Stimulated activated CD4-positive, alpha-beta T cell treated with anti-CD3 and anti-CD28 coated beads, Interleukin-15, amount 100 ng/mL, for 48 hours (primary cell): Measurements from ENCODE around the gene MLLT3.

Source experiments
- DNase-seq, 2 donors: peaks; one replicate each; pipeline ENCODE4 v3.0.0-alpha.2; 2020; ENCODE audit warnings: low read depth in 2 of 2

MLLT3 gene

GRCh38 chr9:20418485-20418884 is 203.8 kb downstream of the MLLT3 start:
- DNase-seq = no peak

DNA sequence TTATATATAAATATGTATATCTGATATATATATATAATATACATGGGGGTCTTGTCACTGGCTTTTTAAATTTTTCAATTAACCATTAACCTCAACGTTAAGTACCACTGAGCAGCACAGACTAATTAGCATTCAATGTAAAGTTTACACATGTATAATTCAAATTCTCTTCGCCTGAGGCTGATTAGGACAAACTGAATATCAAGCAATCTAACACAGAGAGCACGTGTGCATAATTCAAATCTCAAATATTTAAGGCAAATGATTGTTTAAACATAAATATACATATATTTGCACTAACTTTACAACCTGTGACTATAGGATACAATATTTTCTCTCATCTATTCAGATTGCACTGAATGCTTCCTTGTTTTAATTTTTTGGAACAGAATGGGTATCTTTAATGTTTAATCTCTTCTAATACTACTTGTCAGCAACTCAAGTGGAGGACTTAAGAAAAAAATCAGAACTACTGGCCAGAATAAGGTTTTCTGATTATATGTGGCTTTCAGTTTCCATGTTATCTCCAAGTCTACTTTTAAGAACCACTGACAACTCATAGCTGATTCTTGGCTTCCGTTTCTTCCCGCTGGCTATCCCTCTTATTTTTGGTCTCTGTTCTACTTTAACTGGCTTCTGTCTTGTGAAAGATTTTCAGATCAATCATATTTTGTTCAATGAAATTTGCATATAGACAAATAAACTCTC is 204.8 kb downstream of the MLLT3 start:
- no peak for DNase-seq

- DNase-seq = no peak
These were observed 208.1 kb downstream of the MLLT3 start for GRCh38 chr9:20414150-20414549.

DNA sequence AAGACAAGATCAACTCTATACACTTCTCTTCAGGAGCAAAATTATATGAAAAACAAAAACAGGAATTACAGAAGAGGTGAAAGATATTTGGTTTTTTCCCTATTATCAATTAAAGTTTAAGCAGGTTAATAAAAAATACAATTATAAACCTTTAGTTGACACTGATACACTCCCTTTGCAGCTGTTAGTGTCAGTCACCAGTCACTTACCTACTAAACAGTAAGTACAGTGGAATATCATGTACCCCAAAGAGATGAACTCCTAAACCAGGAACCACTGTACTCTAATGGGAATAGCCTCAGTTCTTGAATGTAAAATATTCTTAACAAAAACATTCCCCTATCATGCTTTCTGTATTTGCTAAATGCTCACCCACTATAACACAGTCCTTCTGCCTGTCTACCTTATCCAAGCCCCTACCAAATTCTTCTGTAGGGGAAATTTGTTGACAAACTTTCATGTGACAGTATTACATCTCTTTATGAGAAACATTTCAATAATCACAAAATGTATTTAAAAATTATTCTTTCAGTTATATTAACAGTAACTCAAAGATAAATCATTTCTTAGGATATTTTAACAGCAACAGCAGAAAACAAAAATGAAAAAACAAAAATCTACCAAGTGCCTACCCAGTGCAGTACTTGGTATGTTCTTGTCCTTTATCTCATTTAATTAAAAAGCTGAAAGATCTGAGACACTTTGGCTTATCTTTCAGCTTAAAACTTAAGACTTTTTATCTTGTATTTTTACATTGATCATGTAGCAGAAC is 212.8 kb downstream of the MLLT3 start:
- DNase-seq = no peak

- DNase-seq = no peak
These were observed 213.8 kb downstream of the MLLT3 start for GRCh38 chr9:20408513-20408912.

DNA sequence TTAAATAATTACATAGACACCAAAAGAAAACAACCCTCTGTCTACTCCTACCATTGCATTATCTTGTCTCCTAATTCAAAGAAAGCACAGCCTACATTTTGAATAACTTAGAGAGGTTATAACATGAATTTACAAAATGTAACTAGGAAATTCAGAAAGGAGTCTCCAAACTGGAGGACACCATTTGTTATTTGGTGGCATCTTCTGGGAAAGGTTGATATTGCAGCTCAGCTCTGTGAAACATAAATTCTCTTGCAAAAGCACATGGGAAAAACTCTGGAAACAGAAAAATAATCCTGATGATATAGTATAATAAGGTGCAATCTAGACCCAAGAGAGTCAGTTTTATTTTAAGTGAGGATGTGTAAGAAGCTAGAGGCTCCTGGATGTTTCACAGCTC is 215.3 kb downstream of the MLLT3 start:
- DNase-seq = no peak

- no peak for DNase-seq
These were observed 216.0 kb downstream of the MLLT3 start for GRCh38 chr9:20406344-20406743.

GRCh38 chr9:20405616-20406015 is 216.7 kb downstream of the MLLT3 start:
- no peak for DNase-seq

DNA sequence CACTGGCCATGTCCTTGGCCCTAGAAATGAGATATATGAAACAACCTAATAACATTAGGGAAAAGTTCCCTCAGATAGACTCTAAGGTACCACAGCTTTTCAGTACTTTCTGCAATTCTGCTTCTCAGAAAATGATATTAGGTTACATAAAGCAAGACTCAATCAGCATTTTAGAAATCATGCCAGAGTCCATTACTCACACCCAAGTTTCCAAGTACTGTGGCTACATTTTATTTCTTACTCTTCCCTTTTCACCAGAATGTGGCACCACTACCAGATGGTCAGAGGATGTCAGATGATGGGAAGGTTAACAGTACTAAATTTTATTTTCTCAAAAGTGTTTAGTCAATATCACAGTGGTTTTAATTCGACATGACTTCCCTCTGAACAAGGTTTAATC is 217.2 kb downstream of the MLLT3 start:
- DNase-seq = no peak

GRCh38 chr9:20404192-20404813 is 218.0 kb downstream of the MLLT3 start:
- DNase-seq = no peak

DNA sequence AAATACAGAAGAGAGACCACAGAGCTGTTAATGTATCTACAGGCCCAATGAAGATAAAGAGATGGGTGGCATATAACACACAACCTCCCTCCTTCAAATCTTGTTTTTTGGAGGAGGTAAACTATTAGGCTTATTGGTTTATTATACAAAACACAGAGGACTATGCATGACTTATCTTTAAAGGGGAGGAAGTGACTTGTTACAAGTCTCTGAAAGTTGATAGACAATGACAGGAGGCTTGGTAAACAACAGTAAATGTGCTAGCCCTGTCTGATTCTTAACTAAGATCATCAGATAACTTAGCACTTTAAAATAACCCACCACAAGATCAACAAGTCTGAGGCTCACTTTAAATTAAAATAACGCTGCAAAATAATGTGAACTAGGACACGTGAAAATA is 219.0 kb downstream of the MLLT3 start:
- DNase-seq = no peak

GRCh38 chr9:20402273-20402875 is 219.9 kb downstream of the MLLT3 start:
- DNase-seq = no peak

GRCh38 chr9:20398536-20399338 is 223.6 kb downstream of the MLLT3 start:
- DNase-seq = no peak

DNA sequence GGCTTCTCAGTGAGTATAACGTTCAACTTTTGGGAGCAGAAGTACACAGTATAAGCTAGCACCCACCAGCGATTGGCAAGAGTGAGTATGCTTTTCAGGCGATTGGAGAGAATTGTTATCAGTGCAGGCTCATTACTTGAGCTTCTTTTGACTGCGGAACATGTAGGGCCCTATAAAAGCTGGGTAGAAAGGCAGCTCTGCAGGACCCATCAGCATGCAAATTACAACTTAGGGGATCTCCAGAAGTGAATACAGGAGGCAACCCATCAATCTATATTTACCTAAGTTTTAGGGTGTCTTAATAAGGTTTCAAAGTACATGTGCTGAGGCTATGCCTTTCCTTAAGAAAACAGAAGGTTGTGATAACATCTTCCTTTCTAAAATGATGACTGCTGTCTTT is 225.0 kb downstream of the MLLT3 start:
- DNase-seq = no peak

DNA sequence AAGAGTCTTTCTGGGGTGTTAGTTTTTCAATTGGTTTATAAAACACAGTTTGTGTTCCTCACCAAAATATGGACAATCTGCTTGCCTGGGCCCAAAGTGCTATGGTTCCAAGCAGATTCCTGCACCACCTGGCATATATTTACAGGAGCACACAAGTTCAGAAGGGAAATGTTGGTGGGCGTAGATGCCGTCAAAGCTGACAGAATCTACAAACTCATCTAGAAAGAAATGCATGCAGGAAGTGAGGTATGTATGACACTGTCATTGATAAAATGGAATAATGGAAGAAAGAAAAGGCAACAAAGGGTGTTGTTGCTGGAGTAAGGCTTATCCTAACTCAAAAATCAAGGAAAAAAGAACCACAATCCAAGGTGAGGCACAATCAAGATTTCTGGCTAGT is 225.8 kb downstream of the MLLT3 start:
- no peak for DNase-seq

- no peak for DNase-seq
These were observed 226.6 kb downstream of the MLLT3 start for GRCh38 chr9:20395651-20396050.

- no peak for DNase-seq
These were observed 227.3 kb downstream of the MLLT3 start for GRCh38 chr9:20394969-20395368.

DNA sequence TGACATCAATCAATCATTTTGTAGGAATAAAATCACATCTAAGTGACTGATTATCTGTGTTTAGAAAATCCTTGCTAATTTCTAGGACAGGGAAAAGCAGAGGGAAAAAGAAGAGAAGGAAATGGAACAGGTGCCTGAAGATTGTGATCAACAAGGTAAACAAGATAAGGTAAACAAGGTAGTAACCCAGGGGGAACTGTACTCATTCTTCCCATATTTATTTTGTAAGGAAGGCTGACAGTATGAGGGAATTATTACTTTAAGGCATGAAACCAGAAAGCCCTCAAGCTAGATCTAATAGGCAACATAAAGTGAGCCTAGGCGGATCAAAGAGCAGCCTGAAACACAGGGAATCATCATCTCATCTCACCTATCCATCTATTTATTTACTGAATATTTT is 231.1 kb downstream of the MLLT3 start:
- DNase-seq = no peak

- DNase-seq = no peak
These were observed 231.9 kb downstream of the MLLT3 start for GRCh38 chr9:20390400-20390799.

DNA sequence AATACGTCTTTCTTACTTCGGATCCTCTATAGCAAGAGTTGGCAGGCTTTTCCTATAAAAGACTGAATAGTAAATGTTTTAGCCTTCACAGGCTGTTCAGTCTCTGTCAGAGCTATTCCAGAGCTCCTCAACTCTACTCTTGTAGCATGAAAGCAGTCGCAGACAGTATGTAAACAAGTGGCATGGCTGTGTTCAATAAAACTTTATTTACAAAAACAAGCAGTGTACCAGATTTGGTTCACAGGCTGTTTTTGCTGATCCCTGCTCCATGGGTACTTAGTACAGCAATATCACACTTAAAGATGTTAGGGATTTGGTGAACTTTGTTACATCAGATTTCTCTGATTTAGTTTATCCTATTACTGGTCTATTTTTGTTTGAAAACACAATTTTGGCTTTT is 235.2 kb downstream of the MLLT3 start:
- no peak for DNase-seq

- no peak for DNase-seq
These were observed 237.7 kb downstream of the MLLT3 start for GRCh38 chr9:20384642-20385041.
